SK-N-SH (cell line): ENCODE data around the gene TYMS. TPM values are rescaled to one million over a fixed set of nuclear protein-coding genes. Genes with fewer than 3 reads are reported as not detected.

ENCODE experiments used
- CTCF ChIA-PET: fragments of 300-600, 350-600 bp; formaldehyde crosslinking; extraction: SDS; loops from one replicate; lab custom pipeline; 2021; lab: Yijun Ruan, JAX
- POLR2A ChIA-PET: fragments of 350-600 bp; sonication (Branson Sonifier 250); formaldehyde crosslinking; extraction: SDS; loops from one replicate; lab custom pipeline; 2020; ENCODE audit warnings: antibody characterized with exemption, inconsistent platforms; lab: Yijun Ruan, JAX
- DNase-seq: peaks from one replicate; pipeline ENCODE4 v3.0.0; 2012
- H2AFZ ChIP-seq: fragments of 200-600 bp; sonication (generic); 2 replicates; pipeline ENCODE4 v1.8.1; 2016; ENCODE audit warnings: antibody characterized with exemption, mild to moderate bottlenecking, low read depth
- H3F3A ChIP-seq: fragments of 200-600 bp; sonication (generic); replicated peaks from 2 replicates; pipeline ENCODE3; 2016; ENCODE audit warnings: antibody characterized with exemption, mild to moderate bottlenecking; ENCODE audit not compliant: insufficient read depth
- H3K27ac ChIP-seq, 2 experiments: fragments of 200-500 bp in 1 of 2; fragments of 200-600 bp in 1 of 2; sonication (Bioruptor generic) in 1 of 2; sonication (generic), shearing (Covaris generic) in 1 of 2; 2 replicates each; pipeline versions ENCODE4 v1.5.1 to v1.6.1; 2014 to 2016; ENCODE audit warnings: low read depth in 2 of 2, inconsistent platforms in 1 of 2, low read length in 1 of 2, mild to moderate bottlenecking in 1 of 2, mixed read lengths in 1 of 2
- H3K27me3 ChIP-seq: fragments of 200-600 bp; sonication (generic), shearing (Covaris generic); 2 replicates; pipeline ENCODE4 v1.6.1; 2016; ENCODE audit warnings: mixed run types; ENCODE audit not compliant: insufficient read depth
- H3K36me3 ChIP-seq, 2 experiments: fragments of 200-500 bp in 1 of 2; fragments of 200-600 bp in 1 of 2; sonication (Bioruptor generic) in 1 of 2; sonication (generic) in 1 of 2; replicated peaks in 1 of 2; 2 replicates each; pipeline versions ENCODE3 to v1.5.1; 2014 to 2016; ENCODE audit warnings: low read length in 1 of 2, mild to moderate bottlenecking in 1 of 2; ENCODE audit not compliant: insufficient read depth in 2 of 2, control insufficient read depth in 1 of 2
- H3K4me1 ChIP-seq, 2 experiments: fragments of 200-500 bp in 1 of 2; fragments of 200-600 bp in 1 of 2; sonication (Bioruptor generic) in 1 of 2; sonication (generic), shearing (Covaris generic) in 1 of 2; 2 replicates each; pipeline versions ENCODE4 v1.5.1 to v1.6.1; 2014 to 2016; ENCODE audit warnings: low read depth in 1 of 2, low read length in 1 of 2, mixed run types in 1 of 2; ENCODE audit not compliant: insufficient read depth in 2 of 2, control insufficient read depth in 1 of 2
- H3K4me2 ChIP-seq: fragments of 200-600 bp; sonication (generic), shearing (Covaris generic); 2 replicates; pipeline ENCODE4 v1.6.1; 2017; ENCODE audit warnings: mixed run types
- H3K4me3 ChIP-seq, 2 experiments: fragments of 200-500 bp in 1 of 2; fragments of 200-600 bp in 1 of 2; sonication (Bioruptor generic) in 1 of 2; sonication (generic), shearing (Covaris generic) in 1 of 2; 2 replicates each; pipeline versions ENCODE4 v1.5.1 to v1.8.1; 2014 to 2016; ENCODE audit warnings: low read depth in 2 of 2, inconsistent platforms in 1 of 2, low read length in 1 of 2, mild to moderate bottlenecking in 1 of 2, mixed read lengths in 1 of 2, moderate library complexity in 1 of 2
- H3K79me2 ChIP-seq: fragments of 200-600 bp; sonication (generic); 2 replicates; pipeline ENCODE4 v1.8.1; 2017; ENCODE audit warnings: mild to moderate bottlenecking; ENCODE audit not compliant: insufficient read depth
- H3K9ac ChIP-seq: fragments of 200-600 bp; sonication (generic); 2 replicates; pipeline ENCODE4 v1.6.1; 2017; ENCODE audit warnings: mixed run types
- H3K9me2 ChIP-seq: fragments of 200-600 bp; sonication (generic); 2 replicates; pipeline ENCODE4 v1.6.1; 2017; ENCODE audit warnings: mixed run types
- H3K9me3 ChIP-seq: fragments of 200-600 bp; sonication (generic); 2 replicates; pipeline ENCODE4 v1.6.1; 2017; ENCODE audit warnings: mixed run types, mild to moderate bottlenecking, moderate library complexity
- H4K20me1 ChIP-seq: fragments of 200-600 bp; sonication (generic); 2 replicates; pipeline ENCODE4 v1.6.1; 2017; ENCODE audit warnings: mild to moderate bottlenecking, mixed run types; ENCODE audit not compliant: insufficient read depth
- CHD2 ChIP-seq: fragments of 150-350 bp; IDR thresholded peaks from 2 replicates; pipeline ENCODE4 v1.6.1; 2018; ENCODE audit warnings: low read length; ENCODE audit not compliant: partially characterized antibody
- CTCF ChIP-seq: fragments of 200-600 bp; sonication (generic); IDR thresholded peaks from 2 replicates; pipeline ENCODE4 v1.6.1; 2017; ENCODE audit warnings: antibody characterized with exemption, mild to moderate bottlenecking, moderate library complexity
- EZH2phosphoT487 ChIP-seq: fragments of 200-600 bp; sonication (generic); IDR thresholded peaks from 2 replicates; pipeline ENCODE4 v1.6.1; 2017; ENCODE audit warnings: low read depth, mixed run types, mild to moderate bottlenecking, antibody characterized with exemption, moderate library complexity, borderline replicate concordance
- FOXM1 ChIP-seq: IDR thresholded peaks from 2 replicates; pipeline ENCODE4 v1.4.0; 2012; ENCODE audit warnings: low read depth, mild to moderate bottlenecking
- GATA2 ChIP-seq: sonication (generic); formaldehyde crosslinking; IDR thresholded peaks from 2 replicates; pipeline ENCODE4 v1.5.0; 2020; ENCODE audit warnings: mild to moderate bottlenecking, missing genetic modification reagents
- MAX ChIP-seq: IDR thresholded peaks from 2 replicates; pipeline ENCODE4 v1.4.0; 2012; ENCODE audit warnings: low read depth
- NFIC ChIP-seq: IDR thresholded peaks from 2 replicates; pipeline ENCODE4 v1.4.0; 2012; ENCODE audit warnings: borderline replicate concordance
- POLR2AphosphoS5 ChIP-seq: IDR thresholded peaks from 2 replicates; pipeline ENCODE4 v1.6.1; 2012; ENCODE audit warnings: low read depth, low read length
- RAD21 ChIP-seq: IDR thresholded peaks from 2 replicates; pipeline ENCODE4 v1.6.1; 2012; ENCODE audit warnings: mild to moderate bottlenecking, low read length
- RFX5 ChIP-seq: IDR thresholded peaks from 2 replicates; pipeline ENCODE4 v1.6.1; 2012; ENCODE audit warnings: mild to moderate bottlenecking, improper control_type of control experiment, low read length
- SMC3 ChIP-seq: IDR thresholded peaks from 2 replicates; pipeline ENCODE4 v1.6.1; 2012; ENCODE audit warnings: low read depth, low read length, improper control_type of control experiment
- TAF1 ChIP-seq: IDR thresholded peaks from 2 replicates; pipeline ENCODE4 v1.6.1; 2012; ENCODE audit warnings: low read depth, mild to moderate bottlenecking, low read length, moderate library complexity, borderline replicate concordance
- TCF12 ChIP-seq: IDR thresholded peaks from 2 replicates; pipeline ENCODE4 v1.4.0; 2012
- USF1 ChIP-seq: IDR thresholded peaks from 2 replicates; pipeline ENCODE4 v1.4.0; 2012; ENCODE audit warnings: low read depth, borderline replicate concordance
- ZBTB33 ChIP-seq: IDR thresholded peaks from 2 replicates; pipeline ENCODE4 v1.4.0; 2012; ENCODE audit warnings: low read depth, borderline replicate concordance
- WGBS: methylation state at CpG from one replicate; pipeline ENCODE4 v1.1.6; 2017; ENCODE audit warnings: low lambda C conversion rate; 5-methylcytosine and 5-hydroxymethylcytosine counted together
- polyA plus RNA-seq, 3 experiments: library from polyadenylated mRNA; depleted of rRNA; stranded (reverse); fragments of >200 nt; gene quantifications; 2 replicates each; pipeline ENCODE4 v1.2.3, GENCODE V29; 2012

The TYMS gene
- polyA plus RNA-seq, 1 of the 3 experiments (the other 2 are of a cell fraction), result 101 TPM

- H3K27ac ChIP-seq, result no peak overlapping the region
- no peak for DNase-seq
- peaks cover 5% of the 10 kb centered on the region for H3F3A ChIP-seq
- 78% methylated on average over 1 of the region's 1 CpG for WGBS
- H3K4me1 ChIP-seq, result no peaks in the 10 kb centered on the region
- H3K4me2 ChIP-seq, result no peak overlapping the region
- peaks cover 7% of the 10 kb centered on the region; the same call in 1 of the 2 replicates for H4K20me1 ChIP-seq
- no peaks in the 10 kb centered on the region for H3K9me2 ChIP-seq
- peaks cover 32 to 43% of the 10 kb centered on the region in 2 experiments for H3K36me3 ChIP-seq
- H3K4me3 ChIP-seq, result no peak overlapping the region
- no peak overlapping the region for H3K9ac ChIP-seq
- CTCF ChIA-PET, result interaction anchor here (0.7 to 1.4 kb wide), 3 partner anchors 10 to 162 kb away, joined by 3 to 4 read pairs (median 3); partner anchors contain the start of gene ENOSF1
- TF ChIP-seq EZH2phosphoT487 (no peak), SMC3 (no peak), TCF12 (no peak), RFX5 (no peak), TAF1 (no peak), RAD21 (no peak), GATA2 (CRISPR knock-in tag) (no peak), ZBTB33 (no peak), NFIC (no peak), CHD2 (no peak), FOXM1 (no peak), USF1 (no peak), MAX (no peak), POLR2AphosphoS5 (no peak), CTCF (no peak)
- H3K9me3 ChIP-seq, result no peaks in the 10 kb centered on the region
- H3K79me2 ChIP-seq, result peaks cover 17% of the 10 kb centered on the region; the same call in 1 of the 2 replicates
- no peaks in the 10 kb centered on the region for H3K27me3 ChIP-seq
- no peak overlapping the region for H2AFZ ChIP-seq
- POLR2A ChIA-PET, result no interaction called here
These were observed 10.8 kb downstream of the TYMS start for GRCh38 chr18:668260-668659.
